SK-N-SH (cell line): Measurements from ENCODE around the gene BNIP5. TPM values are rescaled to one million over a fixed set of nuclear protein-coding genes. Genes with fewer than 3 reads are reported as not detected.

Source experiments
- CTCF ChIA-PET: fragments of 300-600, 350-600 bp; formaldehyde crosslinking; extraction: SDS; loops from one replicate; lab custom pipeline; 2021; lab: Yijun Ruan, JAX
- POLR2A ChIA-PET: fragments of 350-600 bp; sonication (Branson Sonifier 250); formaldehyde crosslinking; extraction: SDS; loops from one replicate; lab custom pipeline; 2020; ENCODE audit warnings: antibody characterized with exemption, inconsistent platforms; lab: Yijun Ruan, JAX
- DNase-seq: peaks from one replicate; pipeline ENCODE4 v3.0.0; 2012
- H2AFZ ChIP-seq: fragments of 200-600 bp; sonication (generic); 2 replicates; pipeline ENCODE4 v1.8.1; 2016; ENCODE audit warnings: antibody characterized with exemption, mild to moderate bottlenecking, low read depth
- H3F3A ChIP-seq: fragments of 200-600 bp; sonication (generic); replicated peaks from 2 replicates; pipeline ENCODE3; 2016; ENCODE audit warnings: antibody characterized with exemption, mild to moderate bottlenecking; ENCODE audit not compliant: insufficient read depth
- H3K27ac ChIP-seq, 2 experiments: fragments of 200-500 bp in 1 of 2; fragments of 200-600 bp in 1 of 2; sonication (Bioruptor generic) in 1 of 2; sonication (generic), shearing (Covaris generic) in 1 of 2; 2 replicates each; pipeline versions ENCODE4 v1.5.1 to v1.6.1; 2014 to 2016; ENCODE audit warnings: low read depth in 2 of 2, inconsistent platforms in 1 of 2, low read length in 1 of 2, mild to moderate bottlenecking in 1 of 2, mixed read lengths in 1 of 2
- H3K27me3 ChIP-seq: fragments of 200-600 bp; sonication (generic), shearing (Covaris generic); 2 replicates; pipeline ENCODE4 v1.6.1; 2016; ENCODE audit warnings: mixed run types; ENCODE audit not compliant: insufficient read depth
- H3K36me3 ChIP-seq, 2 experiments: fragments of 200-500 bp in 1 of 2; fragments of 200-600 bp in 1 of 2; sonication (Bioruptor generic) in 1 of 2; sonication (generic) in 1 of 2; replicated peaks in 1 of 2; 2 replicates each; pipeline versions ENCODE3 to v1.5.1; 2014 to 2016; ENCODE audit warnings: low read length in 1 of 2, mild to moderate bottlenecking in 1 of 2; ENCODE audit not compliant: insufficient read depth in 2 of 2, control insufficient read depth in 1 of 2
- H3K4me1 ChIP-seq, 2 experiments: fragments of 200-500 bp in 1 of 2; fragments of 200-600 bp in 1 of 2; sonication (Bioruptor generic) in 1 of 2; sonication (generic), shearing (Covaris generic) in 1 of 2; 2 replicates each; pipeline versions ENCODE4 v1.5.1 to v1.6.1; 2014 to 2016; ENCODE audit warnings: low read depth in 1 of 2, low read length in 1 of 2, mixed run types in 1 of 2; ENCODE audit not compliant: insufficient read depth in 2 of 2, control insufficient read depth in 1 of 2
- H3K4me2 ChIP-seq: fragments of 200-600 bp; sonication (generic), shearing (Covaris generic); 2 replicates; pipeline ENCODE4 v1.6.1; 2017; ENCODE audit warnings: mixed run types
- H3K4me3 ChIP-seq, 2 experiments: fragments of 200-500 bp in 1 of 2; fragments of 200-600 bp in 1 of 2; sonication (Bioruptor generic) in 1 of 2; sonication (generic), shearing (Covaris generic) in 1 of 2; 2 replicates each; pipeline versions ENCODE4 v1.5.1 to v1.8.1; 2014 to 2016; ENCODE audit warnings: low read depth in 2 of 2, inconsistent platforms in 1 of 2, low read length in 1 of 2, mild to moderate bottlenecking in 1 of 2, mixed read lengths in 1 of 2, moderate library complexity in 1 of 2
- H3K79me2 ChIP-seq: fragments of 200-600 bp; sonication (generic); 2 replicates; pipeline ENCODE4 v1.8.1; 2017; ENCODE audit warnings: mild to moderate bottlenecking; ENCODE audit not compliant: insufficient read depth
- H3K9ac ChIP-seq: fragments of 200-600 bp; sonication (generic); 2 replicates; pipeline ENCODE4 v1.6.1; 2017; ENCODE audit warnings: mixed run types
- H3K9me2 ChIP-seq: fragments of 200-600 bp; sonication (generic); 2 replicates; pipeline ENCODE4 v1.6.1; 2017; ENCODE audit warnings: mixed run types
- H3K9me3 ChIP-seq: fragments of 200-600 bp; sonication (generic); 2 replicates; pipeline ENCODE4 v1.6.1; 2017; ENCODE audit warnings: mixed run types, mild to moderate bottlenecking, moderate library complexity
- H4K20me1 ChIP-seq: fragments of 200-600 bp; sonication (generic); 2 replicates; pipeline ENCODE4 v1.6.1; 2017; ENCODE audit warnings: mild to moderate bottlenecking, mixed run types; ENCODE audit not compliant: insufficient read depth
- CHD2 ChIP-seq: fragments of 150-350 bp; IDR thresholded peaks from 2 replicates; pipeline ENCODE4 v1.6.1; 2018; ENCODE audit warnings: low read length; ENCODE audit not compliant: partially characterized antibody
- CTCF ChIP-seq: fragments of 200-600 bp; sonication (generic); IDR thresholded peaks from 2 replicates; pipeline ENCODE4 v1.6.1; 2017; ENCODE audit warnings: antibody characterized with exemption, mild to moderate bottlenecking, moderate library complexity
- EP300 ChIP-seq, 2 experiments: IDR thresholded peaks; 2 replicates each; pipeline versions ENCODE4 v1.4.0 to v1.6.1; 2012; ENCODE audit warnings: borderline replicate concordance in 1 of 2, low read depth in 1 of 2, low read length in 1 of 2
- EZH2phosphoT487 ChIP-seq: fragments of 200-600 bp; sonication (generic); IDR thresholded peaks from 2 replicates; pipeline ENCODE4 v1.6.1; 2017; ENCODE audit warnings: low read depth, mixed run types, mild to moderate bottlenecking, antibody characterized with exemption, moderate library complexity, borderline replicate concordance
- FOSL2 ChIP-seq: IDR thresholded peaks from 2 replicates; pipeline ENCODE4 v1.4.0; 2012; ENCODE audit warnings: low read depth, mild to moderate bottlenecking, moderate library complexity, borderline replicate concordance
- GABPA ChIP-seq: IDR thresholded peaks from 2 replicates; pipeline ENCODE4 v1.4.0; 2012; ENCODE audit warnings: low read depth, mild to moderate bottlenecking
- GATA2 ChIP-seq: sonication (generic); formaldehyde crosslinking; IDR thresholded peaks from 2 replicates; pipeline ENCODE4 v1.5.0; 2020; ENCODE audit warnings: mild to moderate bottlenecking, missing genetic modification reagents
- JUND ChIP-seq: IDR thresholded peaks from 2 replicates; pipeline ENCODE4 v1.4.0; 2012
- MEF2A ChIP-seq: IDR thresholded peaks from 2 replicates; pipeline ENCODE4 v1.4.0; 2012; ENCODE audit warnings: low read depth, borderline replicate concordance
- MXI1 ChIP-seq: IDR thresholded peaks from 2 replicates; pipeline ENCODE4 v1.6.1; 2012; ENCODE audit warnings: mild to moderate bottlenecking, low read depth, low read length, improper control_type of control experiment
- RCOR1 ChIP-seq: fragments of 150-350 bp; IDR thresholded peaks from 2 replicates; pipeline ENCODE4 v1.6.1; 2017; ENCODE audit warnings: antibody characterized with exemption, low read length
- RXRA ChIP-seq: IDR thresholded peaks from 2 replicates; pipeline ENCODE4 v1.4.0; 2012; ENCODE audit warnings: low read depth, mild to moderate bottlenecking, borderline replicate concordance
- SIN3A ChIP-seq: IDR thresholded peaks from 2 replicates; pipeline ENCODE4 v1.6.1; 2012; ENCODE audit warnings: low read depth, mild to moderate bottlenecking, low read length, moderate library complexity, borderline replicate concordance
- SMC3 ChIP-seq: IDR thresholded peaks from 2 replicates; pipeline ENCODE4 v1.6.1; 2012; ENCODE audit warnings: low read depth, low read length, improper control_type of control experiment
- TCF12 ChIP-seq: IDR thresholded peaks from 2 replicates; pipeline ENCODE4 v1.4.0; 2012
- TEAD4 ChIP-seq: IDR thresholded peaks from 2 replicates; pipeline ENCODE4 v1.4.0; 2012; ENCODE audit warnings: mild to moderate bottlenecking, borderline replicate concordance; ENCODE audit not compliant: insufficient read depth
- USF2 ChIP-seq: fragments of 150-350 bp; IDR thresholded peaks from 2 replicates; pipeline ENCODE4 v1.6.1; 2017; ENCODE audit warnings: antibody characterized with exemption, low read length, low read depth, borderline replicate concordance
- whole genome bisulfite sequencing: methylation state at CpG from one replicate; pipeline ENCODE4 v1.1.6; 2017; ENCODE audit warnings: low lambda C conversion rate; 5-methylcytosine and 5-hydroxymethylcytosine counted together
- polyA plus RNA-seq, 3 experiments: library from polyadenylated mRNA; depleted of rRNA; stranded (reverse); fragments of >200 nt; gene quantifications; 2 replicates each; pipeline ENCODE4 v1.2.3, GENCODE V29; 2012
- TF ChIP-seq, protein P1 (sequence below): IDR thresholded peaks from 2 replicates; pipeline ENCODE4 v1.4.0; 2012; ENCODE audit warnings: low read depth
- TF ChIP-seq, protein P2 (sequence below): IDR thresholded peaks from 2 replicates; pipeline ENCODE4; 2012

BNIP5 gene
- polyA plus RNA-seq, 1 of the 3 experiments (the other 2 are of a cell fraction): not detected

DNA sequence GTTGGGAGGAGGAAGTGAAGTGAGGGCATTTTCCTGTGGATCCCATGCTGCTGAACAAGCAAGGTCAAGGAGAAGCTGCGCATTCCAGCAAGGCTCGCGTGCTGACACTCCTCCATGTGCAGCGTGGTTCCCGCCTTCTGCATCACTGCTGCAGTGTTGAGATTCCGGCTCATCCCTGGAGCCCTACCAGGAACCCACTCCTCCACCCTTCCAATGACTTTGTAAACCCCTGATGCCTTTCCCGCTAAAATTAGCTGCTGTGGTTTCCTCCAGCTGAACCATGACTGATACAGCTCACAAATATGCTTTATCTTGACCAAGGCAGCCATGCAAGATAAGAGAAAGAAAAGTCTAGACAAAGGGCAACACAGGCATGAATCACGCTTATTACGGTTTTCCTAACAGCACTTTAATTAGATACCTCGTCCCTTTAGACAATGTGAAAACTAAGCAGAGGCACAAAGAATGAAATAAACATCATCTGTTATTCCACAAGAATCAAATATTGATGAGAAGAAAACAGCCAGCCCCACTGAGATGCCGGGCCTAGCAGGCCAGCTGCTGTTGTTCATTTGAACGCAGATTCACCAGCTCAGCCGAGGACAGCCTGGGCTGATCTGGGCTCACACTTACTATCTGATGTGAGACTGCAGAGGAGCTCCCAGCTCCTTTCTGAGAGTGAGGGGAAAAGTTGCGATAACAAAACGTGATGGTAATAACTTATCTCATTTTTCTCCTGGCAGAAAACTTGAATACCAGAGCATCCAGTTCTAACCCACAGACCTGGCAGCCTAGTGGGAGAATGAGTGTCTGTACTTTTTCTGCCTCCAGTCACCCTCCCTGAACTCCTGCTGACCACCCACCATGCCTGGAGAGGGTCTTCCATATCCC is 14.2 kb upstream of the BNIP5 start:
- peaks cover 6 to 9% of the 10 kb centered on the region in 2 experiments; a peak in 2 of 4 replicates for H3K4me1 ChIP-seq
- POLR2A ChIA-PET: no interaction called here
- no peaks in the 10 kb centered on the region for H3K36me3 ChIP-seq
- H4K20me1 ChIP-seq: no peaks in the 10 kb centered on the region
- CTCF ChIA-PET: interaction anchor here (1.0 to 9.3 kb wide), 4 partner anchors 8 to 48 kb away, joined by 3 to 69 read pairs (median 23); no protein-coding TSS in a partner anchor
- no peak for TF ChIP-seq GATA2 (CRISPR knock-in tag)
- peak; percentile 51 for TF ChIP-seq JUND
- TF ChIP-seq, protein P1, sequence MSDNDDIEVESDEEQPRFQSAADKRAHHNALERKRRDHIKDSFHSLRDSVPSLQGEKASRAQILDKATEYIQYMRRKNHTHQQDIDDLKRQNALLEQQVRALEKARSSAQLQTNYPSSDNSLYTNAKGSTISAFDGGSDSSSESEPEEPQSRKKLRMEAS: peak; percentile 20; the same call in 1 of the 2 replicates
- no peak for TF ChIP-seq TEAD4
- TF ChIP-seq EZH2phosphoT487: no peak
- 0 out of 2 replicates have a peak, but pooled peaks have one; percentile 14 for TF ChIP-seq RXRA
- TF ChIP-seq, protein P2, sequence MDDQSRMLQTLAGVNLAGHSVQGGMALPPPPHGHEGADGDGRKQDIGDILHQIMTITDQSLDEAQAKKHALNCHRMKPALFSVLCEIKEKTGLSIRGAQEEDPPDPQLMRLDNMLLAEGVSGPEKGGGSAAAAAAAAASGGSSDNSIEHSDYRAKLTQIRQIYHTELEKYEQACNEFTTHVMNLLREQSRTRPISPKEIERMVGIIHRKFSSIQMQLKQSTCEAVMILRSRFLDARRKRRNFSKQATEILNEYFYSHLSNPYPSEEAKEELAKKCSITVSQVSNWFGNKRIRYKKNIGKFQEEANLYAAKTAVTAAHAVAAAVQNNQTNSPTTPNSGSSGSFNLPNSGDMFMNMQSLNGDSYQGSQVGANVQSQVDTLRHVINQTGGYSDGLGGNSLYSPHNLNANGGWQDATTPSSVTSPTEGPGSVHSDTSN: peak; percentile 27; the same call in 1 of the 2 replicates
- TF ChIP-seq FOSL2: 0 out of 2 replicates have a peak, but pooled peaks have one; percentile 40
- peak; percentile 56; the same call in 1 of the 2 replicates for TF ChIP-seq TCF12
- H3K9me2 ChIP-seq: no peaks in the 10 kb centered on the region
- 76% methylated on average over 15 of the region's 15 CpGs for WGBS
- no peaks in the 10 kb centered on the region for H3K79me2 ChIP-seq
- H3K9me3 ChIP-seq: no peaks in the 10 kb centered on the region
- H3K4me2 ChIP-seq: peak overlapping the region; percentile 8; the same call in 1 of the 2 replicates
- peak overlapping the region; percentile 44; the same call in 1 of the 2 replicates for H2AFZ ChIP-seq
- H3K4me3 ChIP-seq: no peak overlapping the region
- H3K27ac ChIP-seq: peak overlapping the region in 1 of 2 experiments; percentile 50; a peak in 2 of 4 replicates
- no peak for DNase-seq
- peak overlapping the region; percentile 36; the same call in 1 of the 2 replicates for H3K9ac ChIP-seq
- no peaks in the 10 kb centered on the region for H3K27me3 ChIP-seq
- H3F3A ChIP-seq: no peaks in the 10 kb centered on the region

DNA sequence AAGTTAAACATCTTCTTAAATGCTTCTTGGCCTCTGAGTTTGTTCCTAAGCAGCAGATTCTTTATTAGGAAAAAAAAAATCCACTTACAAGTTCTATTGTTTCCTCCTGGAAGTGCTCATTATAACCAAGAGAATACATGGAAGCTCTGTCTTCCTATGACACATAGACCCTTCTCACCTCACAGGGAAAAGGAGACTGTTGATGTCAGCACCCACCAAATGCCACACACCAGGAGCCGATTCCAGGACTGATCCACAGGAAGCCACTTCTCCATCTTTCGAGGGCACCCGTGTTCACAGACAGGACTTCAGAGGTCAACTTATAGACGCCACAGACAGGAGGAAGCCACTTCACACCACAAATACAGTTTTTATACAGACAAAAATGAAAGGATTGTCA is 13.4 kb upstream of the BNIP5 start:
- DNase-seq: no peak
- CTCF ChIA-PET: interaction anchor here (1.0 to 9.3 kb wide), 3 partner anchors 10 to 47 kb away, joined by 3 to 69 read pairs (median 42); no protein-coding TSS in a partner anchor
- TF ChIP-seq CTCF (no peak), GABPA (no peak), MXI1 (no peak), EP300 (IDR thresholded peaks at IDR 0.05; ENCODE audit: borderline replicate concordance in 1 of 2, low read depth in 1 of 2, low read length in 1 of 2) (no peak), USF2 (no peak), SIN3A (no peak), SMC3 (no peak), MEF2A (no peak), TEAD4 (no peak), CHD2 (no peak), RCOR1 (no peak)
- TF ChIP-seq, protein P2: no peak
- TF ChIP-seq, protein P1: no peak

More for the DNA sequence above, 13.4 kb upstream of the BNIP5 start:
- H3K9me3 ChIP-seq: no peaks in the 10 kb centered on the region
- no peaks in the 10 kb centered on the region for H3K36me3 ChIP-seq
- H3K27me3 ChIP-seq: no peaks in the 10 kb centered on the region
- H4K20me1 ChIP-seq: no peaks in the 10 kb centered on the region
- no peaks in the 10 kb centered on the region for H3K9me2 ChIP-seq
- H3K79me2 ChIP-seq: no peaks in the 10 kb centered on the region
- peak overlapping the region; percentile 8; the same call in 1 of the 2 replicates for H3K4me2 ChIP-seq
- H3K27ac ChIP-seq: peak overlapping the region in 1 of 2 experiments; percentile 50; a peak in 2 of 4 replicates
- WGBS: 96% methylated on average over 4 of the region's 4 CpGs
- peaks cover 6 to 9% of the 10 kb centered on the region in 2 experiments; a peak in 2 of 4 replicates for H3K4me1 ChIP-seq
- POLR2A ChIA-PET: no interaction called here
- no peak overlapping the region for H3K4me3 ChIP-seq
- H3F3A ChIP-seq: no peaks in the 10 kb centered on the region
- H3K9ac ChIP-seq: no peak overlapping the region
- 0 out of 2 replicates have a peak overlapping the region, but pooled peaks have one; percentile 44 for H2AFZ ChIP-seq
